GM23338 (cell line): Measurements from ENCODE around the gene FUT4. TPM values are rescaled to one million over a fixed set of nuclear protein-coding genes. Genes with fewer than 3 reads are reported as not detected.

Experiments
- ATAC-seq: fragments of 200-7000 bp; cut with Tn5 transposase; 3 replicates; pipeline ENCODE4 v1.9.1; 2020
- DNase-seq: peaks from one replicate; pipeline ENCODE4 v3.0.0-alpha.2; 2015; ENCODE audit warnings: low spot score
- H2AFZ ChIP-seq: fragments of 200-600 bp; sonication (generic); 2 replicates; pipeline ENCODE4 v1.8.0; 2016; ENCODE audit warnings: antibody characterized with exemption, mild to moderate bottlenecking, moderate library complexity
- H3F3A ChIP-seq: fragments of 200-600 bp; sonication (generic); replicated peaks from 2 replicates; pipeline ENCODE4 v1.8.0; 2017; ENCODE audit warnings: antibody characterized with exemption, mixed run types, low read depth
- H3K27ac ChIP-seq: fragments of 200-600 bp; sonication (generic); 2 replicates; pipeline ENCODE4 v1.6.1; 2016; ENCODE audit warnings: low read depth
- H3K27me3 ChIP-seq: fragments of 200-600 bp; sonication (generic); 2 replicates; pipeline ENCODE4 v1.8.0; 2016; ENCODE audit warnings: mild to moderate bottlenecking, mixed run types, moderate library complexity; ENCODE audit not compliant: insufficient read depth
- H3K36me3 ChIP-seq: fragments of 200-600 bp; sonication (generic); 2 replicates; pipeline ENCODE4 v1.8.0; 2016; ENCODE audit warnings: mild to moderate bottlenecking; ENCODE audit not compliant: insufficient read depth
- H3K4me1 ChIP-seq: fragments of 200-600 bp; sonication (generic); 2 replicates; pipeline ENCODE4 v1.8.0; 2016; ENCODE audit warnings: mild to moderate bottlenecking, moderate library complexity; ENCODE audit not compliant: insufficient read depth
- H3K4me2 ChIP-seq: fragments of 200-600 bp; sonication (generic); 2 replicates; pipeline ENCODE4 v1.7.1; 2017; ENCODE audit warnings: mixed run types
- H3K4me3 ChIP-seq: fragments of 200-600 bp; sonication (generic); 2 replicates; pipeline ENCODE4 v1.6.1; 2016; ENCODE audit warnings: mixed run types
- H3K79me2 ChIP-seq: fragments of 200-600 bp; sonication (generic); replicated peaks from 2 replicates; pipeline ENCODE4 v1.8.0; 2017; ENCODE audit warnings: mild to moderate bottlenecking; ENCODE audit not compliant: insufficient read depth
- H3K9me2 ChIP-seq: fragments of 200-600 bp; sonication (generic); 2 replicates; pipeline ENCODE4 v1.8.0; 2017; ENCODE audit not compliant: insufficient read depth
- H4K20me1 ChIP-seq: fragments of 200-600 bp; sonication (generic); replicated peaks from 2 replicates; pipeline ENCODE4 v1.8.0; 2017; ENCODE audit warnings: mild to moderate bottlenecking; ENCODE audit not compliant: insufficient read depth
- H3K27ac Mint-ChIP-seq: 2 replicates; pipeline ENCODE4 v1.8.0; 2020; ENCODE audit warnings: inconsistent platforms, mild to moderate bottlenecking, moderate library complexity, mixed read lengths
- H3K27me3 Mint-ChIP-seq: 3 replicates; pipeline ENCODE4 v1.8.0; 2022; ENCODE audit warnings: low read depth, mild to moderate bottlenecking, moderate library complexity, mixed read lengths, inconsistent platforms; ENCODE audit not compliant: insufficient read depth, poor library complexity
- H3K36me3 Mint-ChIP-seq: 3 replicates; pipeline ENCODE4 v1.8.0; 2021; ENCODE audit warnings: low read depth, mild to moderate bottlenecking, inconsistent platforms, moderate library complexity, mixed read lengths
- H3K4me1 Mint-ChIP-seq: 3 replicates; pipeline ENCODE4 v1.8.0; 2020; ENCODE audit warnings: mild to moderate bottlenecking, inconsistent platforms, mixed read lengths
- H3K4me3 Mint-ChIP-seq: 3 replicates; pipeline ENCODE4 v1.8.0; 2021; ENCODE audit warnings: moderate library complexity, mild to moderate bottlenecking, inconsistent platforms, mixed read lengths
- H3K9me3 Mint-ChIP-seq: 3 replicates; pipeline ENCODE4 v1.8.0; 2020; ENCODE audit warnings: moderate library complexity, mild to moderate bottlenecking, inconsistent platforms, mixed read lengths
- CTCF ChIP-seq, 2 experiments: fragments of 200-600 bp in 1 of 2; sonication (generic) in 1 of 2; conservative IDR thresholded peaks; 2 replicates each; pipeline versions ENCODE4 v1.5.1 to v1.6.1; 2016 to 2017; ENCODE audit warnings: antibody characterized with exemption in 2 of 2, low read depth in 2 of 2, mild to moderate bottlenecking in 2 of 2, moderate library complexity in 1 of 2
- POLR2AphosphoS5 ChIP-seq: IDR thresholded peaks from 2 replicates; pipeline ENCODE4 v1.6.1; 2016; ENCODE audit warnings: antibody characterized with exemption, low read depth
- ZNF114 ChIP-seq: fragments of 250-450 bp; sonication (Bioruptor Pico); IDR thresholded peaks from 2 replicates; pipeline ENCODE4 v1.5.0; 2020; ENCODE audit warnings: mild to moderate bottlenecking, moderate library complexity
- polyA plus RNA-seq: library from polyadenylated mRNA; unstranded; fragments of >200 nt; fragmentation: Nextera tagmentation; extraction: Ambion mirVana; gene quantifications from 2 replicates; pipeline ENCODE4 v1.2.1, GENCODE V29; 2016
- total RNA-seq: library from RNA; depleted of rRNA; stranded (reverse); fragments of >200 nt; shearing (Covaris generic); gene quantifications from 2 replicates; pipeline ENCODE4 v1.2.3, GENCODE V29; 2014
- TF ChIP-seq, protein P1 (sequence below): IDR thresholded peaks from one replicate; pipeline ENCODE4 v1.6.1; 2018; ENCODE audit warnings: antibody characterized with exemption; ENCODE audit not compliant: unreplicated experiment

Gene FUT4
- total and polyA plus RNA-seq, 2 experiments from 2014 or later, result 2.4 to 7.4 TPM

DNA sequence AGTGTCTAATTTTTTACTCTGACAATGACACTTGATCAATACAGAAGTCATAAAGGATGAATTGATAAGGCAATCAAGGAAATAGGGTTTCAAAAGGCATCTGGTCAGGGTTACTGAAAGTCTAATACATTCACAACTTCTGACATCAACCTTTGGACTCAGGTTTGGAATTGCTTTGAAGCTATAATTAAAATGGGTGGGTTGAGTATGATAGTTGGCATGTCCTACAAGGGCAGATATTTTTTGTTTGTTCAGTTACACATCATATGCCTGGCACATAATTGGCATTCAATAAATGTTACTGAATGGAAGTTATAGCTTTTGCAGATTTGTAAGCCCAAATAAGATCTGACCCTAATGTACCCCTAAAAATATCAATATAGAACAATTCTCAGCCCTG lies 7.3 kb upstream of the FUT4 start (continued):
- TF ChIP-seq, protein P1, sequence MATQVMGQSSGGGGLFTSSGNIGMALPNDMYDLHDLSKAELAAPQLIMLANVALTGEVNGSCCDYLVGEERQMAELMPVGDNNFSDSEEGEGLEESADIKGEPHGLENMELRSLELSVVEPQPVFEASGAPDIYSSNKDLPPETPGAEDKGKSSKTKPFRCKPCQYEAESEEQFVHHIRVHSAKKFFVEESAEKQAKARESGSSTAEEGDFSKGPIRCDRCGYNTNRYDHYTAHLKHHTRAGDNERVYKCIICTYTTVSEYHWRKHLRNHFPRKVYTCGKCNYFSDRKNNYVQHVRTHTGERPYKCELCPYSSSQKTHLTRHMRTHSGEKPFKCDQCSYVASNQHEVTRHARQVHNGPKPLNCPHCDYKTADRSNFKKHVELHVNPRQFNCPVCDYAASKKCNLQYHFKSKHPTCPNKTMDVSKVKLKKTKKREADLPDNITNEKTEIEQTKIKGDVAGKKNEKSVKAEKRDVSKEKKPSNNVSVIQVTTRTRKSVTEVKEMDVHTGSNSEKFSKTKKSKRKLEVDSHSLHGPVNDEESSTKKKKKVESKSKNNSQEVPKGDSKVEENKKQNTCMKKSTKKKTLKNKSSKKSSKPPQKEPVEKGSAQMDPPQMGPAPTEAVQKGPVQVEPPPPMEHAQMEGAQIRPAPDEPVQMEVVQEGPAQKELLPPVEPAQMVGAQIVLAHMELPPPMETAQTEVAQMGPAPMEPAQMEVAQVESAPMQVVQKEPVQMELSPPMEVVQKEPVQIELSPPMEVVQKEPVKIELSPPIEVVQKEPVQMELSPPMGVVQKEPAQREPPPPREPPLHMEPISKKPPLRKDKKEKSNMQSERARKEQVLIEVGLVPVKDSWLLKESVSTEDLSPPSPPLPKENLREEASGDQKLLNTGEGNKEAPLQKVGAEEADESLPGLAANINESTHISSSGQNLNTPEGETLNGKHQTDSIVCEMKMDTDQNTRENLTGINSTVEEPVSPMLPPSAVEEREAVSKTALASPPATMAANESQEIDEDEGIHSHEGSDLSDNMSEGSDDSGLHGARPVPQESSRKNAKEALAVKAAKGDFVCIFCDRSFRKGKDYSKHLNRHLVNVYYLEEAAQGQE, result no peak

DNA sequence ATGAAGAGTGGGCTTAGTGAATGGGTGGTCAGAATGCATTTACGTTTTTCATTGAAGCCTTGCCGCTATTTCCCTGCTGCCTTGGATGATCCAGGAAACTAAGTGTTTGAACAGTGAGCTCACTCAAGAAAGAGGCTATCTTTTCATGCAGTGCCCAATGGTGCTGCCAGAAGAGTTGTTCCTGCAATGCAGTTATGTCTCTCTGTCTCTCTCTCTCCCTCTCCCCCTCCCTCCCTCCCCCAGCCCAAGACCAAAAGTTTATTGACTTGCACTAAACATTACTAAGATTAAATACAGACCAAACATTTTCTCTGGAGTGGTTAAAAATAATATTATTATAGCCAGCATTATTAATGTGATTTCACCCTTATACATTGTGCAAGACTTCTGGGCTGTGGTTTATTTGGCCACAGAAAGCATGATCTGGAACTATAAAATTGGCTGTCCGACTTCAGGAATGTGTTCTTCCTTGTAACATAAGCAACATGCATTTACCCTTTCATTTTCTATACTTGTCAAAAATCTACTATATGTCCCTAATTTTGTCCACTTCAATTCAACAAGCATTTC lies 6.6 kb upstream of the FUT4 start:
- no peaks in the 10 kb centered on the region for H4K20me1 ChIP-seq
- no peak overlapping the region for H3K27ac ChIP-seq
- H3K4me2 ChIP-seq, result no peak overlapping the region
- H3K4me3 ChIP-seq, result no peak overlapping the region
- ATAC-seq (no peak), DNase-seq (no peak)
- no peaks in the 10 kb centered on the region for H3K79me2 ChIP-seq
- H3K4me1 ChIP-seq, result no peaks in the 10 kb centered on the region
- Mint-ChIP-seq H3K36me3 (no peaks in the 10 kb centered on the region), H3K4me3 (no peak overlapping the region), H3K4me1 (peaks cover 4% of the 10 kb centered on the region; the same call in 1 of the 3 replicates), H3K27ac (no peak overlapping the region), H3K27me3 (peaks cover 5% of the 10 kb centered on the region), H3K9me3 (no peaks in the 10 kb centered on the region)
- no peaks in the 10 kb centered on the region for H3K36me3 ChIP-seq
- TF ChIP-seq, protein P1, result no peak
- no peak for TF ChIP-seq CTCF (conservative IDR thresholded peaks at IDR 0.05; ENCODE audit: low read depth in 2 of 2)
- TF ChIP-seq POLR2AphosphoS5, result no peak
- no peak for TF ChIP-seq ZNF114
- H2AFZ ChIP-seq, result no peak overlapping the region
- H3K9me2 ChIP-seq, result no peaks in the 10 kb centered on the region
- peaks cover 6% of the 10 kb centered on the region; the same call in 1 of the 2 replicates for H3K27me3 ChIP-seq
- H3F3A ChIP-seq, result no peaks in the 10 kb centered on the region
